Peyer's patch (tissue), 4 donors: ENCODE measurements around the gene FAM241A.

Source experiments
- POLR2A ChIP-seq, 2 donors: fragments of 450-650 bp; IDR thresholded peaks; one replicate each; pipeline ENCODE4 v1.5.1; 2017; ENCODE audit warnings: antibody characterized with exemption in 2 of 2, mild to moderate bottlenecking in 2 of 2, moderate library complexity in 2 of 2
- TF ChIP-seq, protein P1 (sequence below), 6 experiments: fragments of 450-650 bp in 4 of 6; fragments of 200-600 bp in 2 of 6; sonication (generic) in 1 of 6; IDR thresholded peaks; one replicate each; pipeline ENCODE4 v1.5.1; 2017 to 2019; ENCODE audit warnings: antibody characterized with exemption in 6 of 6, mild to moderate bottlenecking in 3 of 6, moderate library complexity in 1 of 6

GRCh38 chr4:112170451-112170993 is 25.3 kb downstream of the FAM241A start:
- TF ChIP-seq, protein P1, sequence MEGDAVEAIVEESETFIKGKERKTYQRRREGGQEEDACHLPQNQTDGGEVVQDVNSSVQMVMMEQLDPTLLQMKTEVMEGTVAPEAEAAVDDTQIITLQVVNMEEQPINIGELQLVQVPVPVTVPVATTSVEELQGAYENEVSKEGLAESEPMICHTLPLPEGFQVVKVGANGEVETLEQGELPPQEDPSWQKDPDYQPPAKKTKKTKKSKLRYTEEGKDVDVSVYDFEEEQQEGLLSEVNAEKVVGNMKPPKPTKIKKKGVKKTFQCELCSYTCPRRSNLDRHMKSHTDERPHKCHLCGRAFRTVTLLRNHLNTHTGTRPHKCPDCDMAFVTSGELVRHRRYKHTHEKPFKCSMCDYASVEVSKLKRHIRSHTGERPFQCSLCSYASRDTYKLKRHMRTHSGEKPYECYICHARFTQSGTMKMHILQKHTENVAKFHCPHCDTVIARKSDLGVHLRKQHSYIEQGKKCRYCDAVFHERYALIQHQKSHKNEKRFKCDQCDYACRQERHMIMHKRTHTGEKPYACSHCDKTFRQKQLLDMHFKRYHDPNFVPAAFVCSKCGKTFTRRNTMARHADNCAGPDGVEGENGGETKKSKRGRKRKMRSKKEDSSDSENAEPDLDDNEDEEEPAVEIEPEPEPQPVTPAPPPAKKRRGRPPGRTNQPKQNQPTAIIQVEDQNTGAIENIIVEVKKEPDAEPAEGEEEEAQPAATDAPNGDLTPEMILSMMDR (IDR thresholded peaks at IDR 0.05), result no peak
- TF ChIP-seq POLR2A (IDR thresholded peaks at IDR 0.05), result no peak
